T47D (cell line): ENCODE data around the gene ZNF491.
"Not testable (repeated sequence)": the region's sequence is repeated elsewhere in the genome, so short reads cannot be mapped to it uniquely, and the experiment has no call there.

Experiments used
- DNase-seq, 2 experiments: peaks; one replicate each; pipeline versions ENCODE4 v3.0.0 to v3.0.0-alpha.2; 2011 to 2012; ENCODE audit warnings: low read depth in 1 of 2, low spot score in 1 of 2
- JUND ChIP-seq: IDR thresholded peaks from 2 replicates; pipeline ENCODE4 v1.6.1; 2012; ENCODE audit warnings: low read depth
- in situ Hi-C: cut with HindIII; loops from 2 replicates; pipeline ENCODE4 v1.10.0; 2016; ENCODE audit warnings: low sequenced_read_pairs, low pct_unique_long_range_greater_than_20kb

The ZNF491 gene

DNA sequence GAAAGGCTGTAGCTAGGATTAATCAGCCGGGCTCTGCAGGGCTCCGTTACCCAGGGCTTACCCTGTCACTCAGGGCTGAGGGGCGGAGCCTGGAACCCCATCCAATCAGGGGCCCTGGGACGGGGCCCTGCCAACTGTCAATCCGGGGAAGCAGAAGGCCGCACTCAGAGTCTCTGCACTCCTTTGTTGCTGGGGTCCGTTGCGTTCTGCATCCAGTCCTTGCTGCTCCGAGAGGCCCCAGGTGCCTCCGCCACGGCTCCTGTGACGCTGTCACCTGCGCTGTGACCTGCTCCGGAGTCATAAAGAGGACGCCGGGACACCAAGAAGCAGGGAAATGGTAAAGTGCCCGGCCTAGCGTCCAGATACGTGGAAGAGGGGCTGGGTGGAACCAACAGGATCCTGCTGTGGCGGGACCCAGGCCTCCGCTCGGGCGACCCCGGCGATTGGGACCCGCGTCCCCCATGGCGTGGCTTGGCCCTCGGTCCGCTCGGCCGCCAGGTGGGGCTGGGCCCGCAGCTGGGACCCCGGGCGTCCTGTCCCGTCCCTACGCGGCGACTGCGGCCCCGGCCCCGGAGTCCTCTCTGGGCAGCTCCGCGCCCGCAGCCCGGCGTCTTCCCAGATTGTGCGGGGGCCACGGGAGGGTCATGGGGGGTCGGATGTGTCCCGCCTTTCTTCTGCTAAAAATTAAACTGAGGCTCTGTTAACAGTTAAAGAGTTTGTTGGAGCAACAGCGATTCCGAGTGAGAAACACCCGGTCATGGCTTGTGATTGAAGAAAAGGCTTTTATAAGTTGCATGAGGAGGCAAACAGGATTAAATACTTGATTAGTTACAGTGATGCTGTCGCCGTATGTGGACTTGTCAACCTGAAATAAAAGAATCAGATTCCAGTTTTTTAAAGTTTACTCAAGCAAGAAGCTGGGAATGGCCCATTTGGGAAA is at the start of gene ZNF491:
TSS of gene ZNF491 (plus strand) at position 133 of the 940 bp plus-strand sequence. CDS start 7,431 bp downstream, outside the sequence.
- no peak for TF ChIP-seq JUND
- in situ Hi-C loops = no loop called here
- peak; percentile 92 to 95 for DNase-seq

DNA sequence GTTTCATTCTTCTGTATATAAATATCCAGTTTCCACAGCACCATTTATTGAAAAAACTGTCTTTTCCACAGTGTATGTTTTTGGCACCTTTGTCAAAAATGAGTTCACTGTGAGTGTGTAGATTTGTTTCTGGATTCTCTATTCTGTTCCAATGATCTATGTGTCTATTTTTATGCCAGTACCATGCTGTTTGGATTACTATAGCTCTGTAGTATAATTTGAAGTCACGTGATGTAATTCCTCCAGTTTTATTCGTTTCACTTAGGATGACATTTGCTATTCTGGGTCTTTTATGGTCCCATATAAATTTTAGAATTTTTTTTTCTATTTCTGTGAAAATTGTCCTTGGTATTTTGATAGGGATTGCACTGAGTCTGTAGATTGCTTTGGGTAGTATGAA is 48.6 kb upstream of the ZNF491 start:
- DNase-seq = no peak
- TF ChIP-seq JUND = no peak
- in situ Hi-C loops = no loop called here

DNA sequence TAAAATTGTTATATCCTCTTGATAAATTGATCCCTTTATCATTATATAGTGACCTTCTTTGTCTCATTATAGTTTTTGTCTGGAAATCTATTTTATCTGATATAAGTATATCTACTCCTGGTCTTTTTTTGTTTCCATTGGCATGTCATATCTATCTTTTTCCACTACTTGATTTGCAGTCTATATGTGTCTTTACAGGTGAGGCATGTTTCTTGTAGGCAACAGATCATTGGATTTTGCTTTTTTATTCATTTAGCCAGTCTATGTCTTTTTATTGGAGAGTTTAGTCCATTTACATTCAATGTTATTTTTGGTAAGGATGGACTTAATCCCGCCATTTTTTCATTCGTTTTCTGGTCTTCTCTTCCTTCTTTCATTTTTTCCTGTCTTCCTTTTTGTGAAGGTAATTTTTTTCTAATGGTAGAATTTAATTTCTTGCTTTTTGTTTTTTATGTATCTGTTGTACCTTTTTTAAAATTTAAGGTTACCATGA is 46.0 kb upstream of the ZNF491 start:
- in situ Hi-C loops = no loop called here
- TF ChIP-seq JUND = no peak
- DNase-seq = no peak

- in situ Hi-C loops = no loop called here
- TF ChIP-seq JUND = peak; percentile 67; the same call in 1 of the 2 replicates
- peak in 1 of 2 experiments; percentile 94 for DNase-seq
Measured at GRCh38 chr19:11754663-11755062, 43.7 kb upstream of the ZNF491 start.

DNA sequence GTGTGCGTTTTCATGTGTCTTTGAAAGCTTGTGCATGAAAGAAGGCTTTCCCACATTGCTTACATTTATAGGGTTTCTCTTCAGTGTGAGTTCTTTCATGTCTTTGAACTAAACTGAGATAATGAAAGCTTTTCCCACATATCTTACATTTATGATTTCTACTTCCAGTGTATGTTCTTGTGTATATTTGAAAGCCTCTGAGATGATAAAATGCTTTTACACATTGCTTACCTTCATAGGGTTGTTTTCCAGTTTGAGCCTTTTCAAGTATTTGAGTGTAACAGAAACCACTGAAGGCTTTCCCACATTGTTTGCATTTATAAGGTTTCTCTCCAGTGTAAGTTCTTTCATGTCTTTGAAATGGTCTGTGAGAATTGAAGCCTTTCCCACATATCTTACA is 41.4 kb upstream of the ZNF491 start:
- no peak for DNase-seq
- no peak for TF ChIP-seq JUND
- in situ Hi-C loops = no loop called here

- in situ Hi-C loops = no loop called here
- no peak for TF ChIP-seq JUND
- DNase-seq = no peak
Measured at GRCh38 chr19:11759805-11760204, 38.5 kb upstream of the ZNF491 start.

DNA sequence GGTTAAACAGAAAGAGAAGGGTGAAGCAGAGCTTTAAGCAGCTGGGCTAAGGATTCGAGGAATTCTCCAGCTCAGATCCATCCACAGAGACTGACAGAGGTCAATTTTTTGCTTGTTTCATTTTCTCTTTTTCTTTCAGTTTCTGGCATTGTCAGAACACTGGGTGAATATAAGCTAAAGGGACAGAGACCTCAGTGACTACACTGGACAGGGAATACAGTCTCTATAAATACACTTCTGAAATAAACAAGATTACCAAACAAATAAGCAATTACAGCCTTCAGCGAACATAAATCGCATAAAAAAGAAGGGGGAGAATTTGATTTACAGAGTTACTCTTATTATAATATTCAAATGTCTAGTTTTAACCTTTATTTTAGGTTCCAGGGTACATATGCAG is 35.2 kb upstream of the ZNF491 start:
- TF ChIP-seq JUND = no peak
- in situ Hi-C loops = no loop called here
- no peak for DNase-seq

DNA sequence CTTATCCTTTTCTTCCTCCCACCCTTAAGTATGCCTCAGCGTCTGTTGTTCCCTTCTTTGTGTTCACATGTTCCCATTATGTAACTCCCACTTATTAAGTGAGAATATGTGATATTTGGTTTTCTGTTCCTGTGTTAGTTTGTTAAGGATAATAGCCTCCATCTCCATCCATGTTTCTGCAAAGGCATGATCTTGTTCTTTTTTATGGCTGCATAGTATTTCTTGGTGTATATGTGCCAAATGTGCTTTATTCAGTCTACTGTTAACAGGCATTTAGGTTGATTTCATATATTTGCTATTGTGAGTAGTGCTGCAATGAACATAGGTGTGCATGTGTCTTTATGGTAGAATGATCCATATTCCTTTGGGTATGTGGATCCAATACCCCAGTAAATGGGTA is 34.7 kb upstream of the ZNF491 start:
- in situ Hi-C loops = no loop called here
- DNase-seq = no peak
- no peak for TF ChIP-seq JUND

- in situ Hi-C loops = no loop called here
- no peak for TF ChIP-seq JUND
- peak; percentile 63 to 96 for DNase-seq
Measured at GRCh38 chr19:11766597-11767591, 31.4 kb upstream of the ZNF491 start, which contains the start of gene ZNF441. Gene ZNF441, plus strand, starts transcription at chr19:11767000. Its CDS starts 194 bp downstream, at chr19:11767194.

- no peak for DNase-seq
- in situ Hi-C loops = no loop called here
Measured at GRCh38 chr19:11767633-11768133, 30.6 kb upstream of the ZNF491 start.

GRCh38 chr19:11769995-11770394 is 28.3 kb upstream of the ZNF491 start:
- in situ Hi-C loops = no loop called here
- no peak for TF ChIP-seq JUND
- no peak for DNase-seq

More at GRCh38 chr19:11767633-11768133, 30.6 kb upstream of the ZNF491 start:
- TF ChIP-seq JUND = no peak

- DNase-seq, in situ Hi-C loops: not testable (repeated sequence)
Measured at GRCh38 chr19:11771520-11771919, 26.8 kb upstream of the ZNF491 start.

DNA sequence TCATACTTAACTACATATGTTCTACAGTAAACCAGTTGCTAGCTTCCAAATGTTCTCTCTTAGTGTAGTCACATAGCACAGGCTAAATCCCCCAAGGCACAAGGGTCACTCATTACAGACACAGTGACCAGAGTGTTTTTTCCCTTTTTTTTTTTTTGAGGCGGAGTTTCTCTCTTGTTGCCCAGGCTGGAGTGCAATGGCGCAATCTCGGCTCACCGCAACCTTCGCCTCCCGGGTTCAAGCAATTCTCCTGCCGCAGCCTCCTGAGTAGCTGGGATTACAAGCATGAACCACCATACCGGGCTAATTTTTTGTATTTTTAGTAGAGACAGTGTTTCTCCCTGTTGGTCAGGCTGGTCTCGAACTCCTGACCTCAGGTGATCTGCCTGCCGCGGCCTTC is 21.7 kb upstream of the ZNF491 start:
- DNase-seq, in situ Hi-C loops: not testable (repeated sequence)
